Adrenal gland (tissue), 9 donors: ENCODE data around the gene LOC101059915.
"Not testable (repeated sequence)": the region's sequence is repeated elsewhere in the genome, so short reads cannot be mapped to it uniquely, and the experiment has no call there.

Source experiments
- DNase-seq, 7 donors: peaks; one replicate each; pipeline ENCODE4 v3.0.0-alpha.2; 2019 to 2020
- H3K27ac ChIP-seq, 5 donors: fragments of 200-600 bp; sonication (generic) in 4 of 5; 1 replicate in 3 of 5; 2 replicates in 2 of 5; pipeline versions ENCODE4 v1.5.1 to v1.8.0; 2016 to 2020; ENCODE audit warnings: mild to moderate bottlenecking in 1 of 5
- H3K27me3 ChIP-seq: fragments of 200-600 bp; 2 replicates; pipeline ENCODE4 v1.8.0; 2021
- H3K36me3 ChIP-seq, 2 donors: fragments of 200-600 bp; replicated peaks in 1 of 2; 1 replicate in 1 of 2; 2 replicates in 1 of 2; pipeline versions ENCODE4 v1.5.1 to v1.8.0; 2018 to 2022
- H3K4me1 ChIP-seq, 2 donors: fragments of 200-600 bp; replicated peaks in 1 of 2; 1 replicate in 1 of 2; 2 replicates in 1 of 2; pipeline versions ENCODE4 v1.5.1 to v1.8.0; 2018 to 2021
- H3K4me3 ChIP-seq, 4 donors: fragments of 200-600 bp; sonication (generic) in 3 of 4; one replicate each; pipeline ENCODE4 v1.5.1; 2016 to 2018
- H3K9me3 ChIP-seq, 3 donors: fragments of 200-600 bp; sonication (generic) in 1 of 3; replicated peaks in 1 of 3; 1 replicate in 2 of 3; 2 replicates in 1 of 3; pipeline versions ENCODE4 v1.5.1 to v1.8.0; 2016 to 2021
- POLR2A ChIP-seq, 2 donors: fragments of 450-650 bp; IDR thresholded peaks; one replicate each; pipeline ENCODE4 v1.6.1; 2017; ENCODE audit warnings: antibody characterized with exemption in 2 of 2, mild to moderate bottlenecking in 2 of 2, moderate library complexity in 1 of 2
- WGBS, 4 donors: extraction: QIAGEN DNeasy Blood & Tissue Kit in 2 of 4; methylation state at CpG; one replicate each; pipeline versions ENCODE4 v1.1.5 to v1.1.7; 2013 to 2017; 5-methylcytosine and 5-hydroxymethylcytosine counted together
- intact Hi-C, 2 donors: fragments of 100-400 bp; cut with DNase I; formaldehyde crosslinking; loops; one replicate each; pipeline versions ENCODE4 v1.14.1 to v1.15.0; 2022 to 2023
- TF ChIP-seq, protein P1 (sequence below), 6 experiments: fragments of 450-650 bp in 4 of 6; fragments of 200-600 bp in 2 of 6; sonication (generic) in 1 of 6; IDR thresholded peaks; 1 replicate in 5 of 6; 2 replicates in 1 of 6; pipeline versions ENCODE4 v1.5.1 to v1.8.0; 2016 to 2021; ENCODE audit warnings: antibody characterized with exemption in 6 of 6, mild to moderate bottlenecking in 2 of 6, moderate library complexity in 1 of 6
- donor health status: healthy with polysubstance abuse.
- donor health status: Bipolar disorder and iron deficiency.
- donor health status: DM: yes; HTN: yes; CAD: no.
- donor health status: DM: no; HTN: no; CAD: no.
- donor health status: DM: no; HTN: no; CAD: no.

LOC101059915 gene

DNA sequence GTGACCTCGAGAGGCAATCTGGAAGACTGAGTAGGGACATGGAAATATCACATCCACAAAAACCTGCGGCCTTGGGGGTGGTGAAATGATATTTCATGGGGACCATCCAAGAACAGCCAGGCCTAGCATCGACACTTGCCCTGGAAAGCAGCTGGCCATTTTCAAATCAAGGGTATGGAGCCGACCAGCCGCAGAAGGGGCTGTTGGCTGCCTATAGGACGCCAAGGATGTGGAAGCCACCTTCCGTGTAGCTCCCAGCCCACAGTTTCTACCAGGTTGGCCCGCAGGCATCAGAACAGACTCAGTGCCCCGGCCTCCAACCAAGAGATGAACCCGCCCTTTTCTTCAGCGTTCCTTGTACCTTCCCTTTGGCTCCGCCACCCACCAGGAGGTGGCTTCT is 5.4 kb upstream of the LOC101059915 start:
- H3K4me3 ChIP-seq = no peak overlapping the region
- no peaks in the 10 kb centered on the region for H3K4me1 ChIP-seq
- TF ChIP-seq, protein P1, sequence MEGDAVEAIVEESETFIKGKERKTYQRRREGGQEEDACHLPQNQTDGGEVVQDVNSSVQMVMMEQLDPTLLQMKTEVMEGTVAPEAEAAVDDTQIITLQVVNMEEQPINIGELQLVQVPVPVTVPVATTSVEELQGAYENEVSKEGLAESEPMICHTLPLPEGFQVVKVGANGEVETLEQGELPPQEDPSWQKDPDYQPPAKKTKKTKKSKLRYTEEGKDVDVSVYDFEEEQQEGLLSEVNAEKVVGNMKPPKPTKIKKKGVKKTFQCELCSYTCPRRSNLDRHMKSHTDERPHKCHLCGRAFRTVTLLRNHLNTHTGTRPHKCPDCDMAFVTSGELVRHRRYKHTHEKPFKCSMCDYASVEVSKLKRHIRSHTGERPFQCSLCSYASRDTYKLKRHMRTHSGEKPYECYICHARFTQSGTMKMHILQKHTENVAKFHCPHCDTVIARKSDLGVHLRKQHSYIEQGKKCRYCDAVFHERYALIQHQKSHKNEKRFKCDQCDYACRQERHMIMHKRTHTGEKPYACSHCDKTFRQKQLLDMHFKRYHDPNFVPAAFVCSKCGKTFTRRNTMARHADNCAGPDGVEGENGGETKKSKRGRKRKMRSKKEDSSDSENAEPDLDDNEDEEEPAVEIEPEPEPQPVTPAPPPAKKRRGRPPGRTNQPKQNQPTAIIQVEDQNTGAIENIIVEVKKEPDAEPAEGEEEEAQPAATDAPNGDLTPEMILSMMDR (IDR thresholded peaks at IDR 0.05) = no peak
- no peak for TF ChIP-seq POLR2A (IDR thresholded peaks at IDR 0.05)
- no peaks in the 10 kb centered on the region for H3K36me3 ChIP-seq
- H3K27me3 ChIP-seq = no peaks in the 10 kb centered on the region
- no peak overlapping the region for H3K27ac ChIP-seq
- intact Hi-C loops = no loop called here
- no peak for DNase-seq
- H3K9me3 ChIP-seq = no peaks in the 10 kb centered on the region
- WGBS, 4 donors = 75 to 86% (median 83%) methylated on average over 4 to 12 of the region's 12 CpGs

DNA sequence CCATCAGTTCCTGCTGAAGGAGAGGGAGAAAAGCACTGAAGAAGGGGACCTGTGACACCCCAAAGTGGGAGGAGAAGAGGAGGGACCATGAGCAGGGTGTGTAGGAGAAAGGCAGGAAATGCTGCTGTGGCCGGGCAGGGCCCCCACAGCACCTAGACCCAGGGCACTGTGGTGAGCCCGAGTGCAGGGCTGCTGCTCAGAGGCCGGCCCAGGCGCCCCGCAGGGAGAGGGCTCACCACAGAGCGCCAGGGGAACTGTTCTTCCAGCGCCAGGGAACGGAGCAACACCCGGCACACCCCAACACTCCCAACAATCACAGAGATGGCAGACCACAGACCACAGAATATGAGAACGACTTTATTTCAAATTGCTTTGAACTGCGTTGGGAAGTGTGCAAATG is 4.7 kb upstream of the LOC101059915 start:
- H3K27me3 ChIP-seq, H3K4me3 ChIP-seq, H3K9me3 ChIP-seq, H3K4me1 ChIP-seq, H3K27ac ChIP-seq, intact Hi-C loops, DNase-seq, H3K36me3 ChIP-seq: not testable (repeated sequence)
- WGBS, 4 donors = 58 to 70% (median 69%) methylated on average over 5 to 11 of the region's 11 CpGs

DNA sequence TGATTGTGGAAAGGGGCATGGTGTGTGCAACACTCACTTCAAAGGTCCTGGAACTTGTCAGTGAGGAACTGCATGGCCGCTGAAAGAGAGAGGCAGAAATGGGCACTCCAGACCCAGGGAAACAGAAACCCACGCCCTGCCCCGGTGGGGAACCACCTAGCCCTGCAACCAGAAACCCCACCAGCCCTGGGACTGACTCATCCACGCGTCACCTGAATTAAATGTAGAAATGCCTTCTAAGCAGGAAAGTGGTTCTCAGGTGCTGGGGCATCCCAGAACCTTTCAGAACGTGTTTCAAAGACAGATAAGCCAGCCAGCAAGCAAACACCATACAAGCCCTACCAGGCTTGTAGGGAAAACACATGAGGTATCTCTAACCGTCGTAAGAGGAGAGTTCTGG is 4.1 kb upstream of the LOC101059915 start:
- H3K4me3 ChIP-seq, intact Hi-C loops, H3K4me1 ChIP-seq, H3K27me3 ChIP-seq, DNase-seq, H3K27ac ChIP-seq, H3K36me3 ChIP-seq, H3K9me3 ChIP-seq: not testable (repeated sequence)
- WGBS, 4 donors = 73 to 84% (median 78%) methylated on average over 8 of the region's 8 CpGs; no CpG with 5 or more reads in 1 of the 4 donors

DNA sequence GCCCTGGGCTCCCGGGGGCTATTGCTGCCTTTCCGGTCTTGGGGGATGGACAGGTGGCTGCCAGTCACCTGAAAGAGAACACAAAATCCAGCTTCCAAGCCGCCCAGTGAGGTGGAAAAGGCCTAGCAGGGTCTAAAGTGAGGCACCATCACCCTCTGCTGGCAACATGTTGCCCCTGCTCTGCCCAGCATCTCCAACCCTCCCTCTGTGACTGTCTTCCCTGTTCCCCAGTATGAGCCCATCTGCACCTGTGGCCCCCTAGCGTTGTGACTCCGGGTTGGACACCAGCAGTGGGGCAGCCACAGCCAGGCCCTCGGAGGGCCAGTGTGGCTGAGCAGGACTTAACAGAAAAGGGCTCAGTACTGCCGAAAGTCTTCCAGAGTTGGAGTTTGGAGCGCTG is 3.1 kb upstream of the LOC101059915 start:
- TF ChIP-seq, protein P1 (IDR thresholded peaks at IDR 0.05) = peak in 1 of 6 experiments; percentile 23
- WGBS, 4 donors = 57 to 71% (median 65%) methylated on average over 4 to 8 of the region's 8 CpGs
- intact Hi-C loops, H3K27ac ChIP-seq, H3K4me1 ChIP-seq, DNase-seq, H3K36me3 ChIP-seq, H3K9me3 ChIP-seq, H3K4me3 ChIP-seq, H3K27me3 ChIP-seq: not testable (repeated sequence)

DNA sequence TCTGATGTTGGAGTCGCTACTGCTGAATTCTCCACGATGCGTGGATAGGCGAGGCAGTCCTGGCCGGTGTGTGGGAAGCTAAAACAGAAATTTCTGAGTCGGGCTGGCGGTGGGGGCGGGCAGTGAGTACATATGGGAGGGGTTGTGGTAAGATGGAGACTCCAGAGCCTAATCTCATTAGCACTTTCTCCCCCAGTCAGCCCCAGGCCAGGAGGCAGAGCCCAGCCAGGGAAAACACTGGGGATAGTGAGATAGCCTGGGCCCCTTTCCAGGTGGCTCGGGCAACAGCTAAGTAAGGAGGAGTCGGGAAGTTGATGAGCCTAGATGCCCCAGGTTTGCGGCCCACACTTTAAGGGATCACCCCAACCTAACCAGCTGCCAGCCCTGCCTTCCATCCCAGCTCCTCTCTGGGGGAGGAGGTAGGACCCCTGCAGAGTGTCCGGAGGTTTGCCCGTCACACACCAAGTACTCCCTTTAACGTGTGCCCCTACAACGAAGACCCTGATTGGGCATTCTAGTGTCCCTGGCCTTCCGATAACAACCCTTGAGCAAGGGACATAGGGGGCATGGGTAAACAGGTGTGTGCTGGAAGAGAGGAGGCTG is 2.4 kb upstream of the LOC101059915 start:
- H3K27ac ChIP-seq = no peak overlapping the region
- H3K4me3 ChIP-seq = no peak overlapping the region
- 86 to 95% (median 89%) methylated on average over 5 to 16 of the region's 16 CpGs for WGBS, 4 donors
- no peaks in the 10 kb centered on the region for H3K4me1 ChIP-seq
- H3K36me3 ChIP-seq = no peaks in the 10 kb centered on the region
- H3K27me3 ChIP-seq = no peaks in the 10 kb centered on the region
- H3K9me3 ChIP-seq = no peaks in the 10 kb centered on the region
- DNase-seq = no peak
- intact Hi-C loops = no loop called here
- TF ChIP-seq, protein P1 (IDR thresholded peaks at IDR 0.05) = no peak
- no peak for TF ChIP-seq POLR2A (IDR thresholded peaks at IDR 0.05)
